Cardiac fibroblast (primary cell): ENCODE measurements around the gene TAS1R2.

Source experiments
- DNase-seq, 2 donors: peaks; one replicate each; pipeline versions ENCODE4 v3.0.0 to v3.0.0-alpha.2; 2010; ENCODE audit warnings: low read depth in 2 of 2
- H3K4me3 ChIP-seq, 2 donors: replicated peaks in 1 of 2; 1 replicate in 1 of 2; 2 replicates in 1 of 2; pipeline ENCODE4 v1.5.1; 2011; ENCODE audit warnings: low read depth in 2 of 2, low read length in 2 of 2, mild to moderate bottlenecking in 2 of 2, moderate library complexity in 1 of 2
- TF ChIP-seq, protein P1 (sequence below): IDR thresholded peaks from one replicate; pipeline ENCODE4 v1.5.1; 2011; ENCODE audit warnings: low read depth, mild to moderate bottlenecking, low read length, inconsistent platforms

Gene TAS1R2

GRCh38 chr1:18799454-18799853 is 60.0 kb downstream of the TAS1R2 start:
- H3K4me3 ChIP-seq: no peak overlapping the region
- DNase-seq: no peak
- TF ChIP-seq, protein P1, sequence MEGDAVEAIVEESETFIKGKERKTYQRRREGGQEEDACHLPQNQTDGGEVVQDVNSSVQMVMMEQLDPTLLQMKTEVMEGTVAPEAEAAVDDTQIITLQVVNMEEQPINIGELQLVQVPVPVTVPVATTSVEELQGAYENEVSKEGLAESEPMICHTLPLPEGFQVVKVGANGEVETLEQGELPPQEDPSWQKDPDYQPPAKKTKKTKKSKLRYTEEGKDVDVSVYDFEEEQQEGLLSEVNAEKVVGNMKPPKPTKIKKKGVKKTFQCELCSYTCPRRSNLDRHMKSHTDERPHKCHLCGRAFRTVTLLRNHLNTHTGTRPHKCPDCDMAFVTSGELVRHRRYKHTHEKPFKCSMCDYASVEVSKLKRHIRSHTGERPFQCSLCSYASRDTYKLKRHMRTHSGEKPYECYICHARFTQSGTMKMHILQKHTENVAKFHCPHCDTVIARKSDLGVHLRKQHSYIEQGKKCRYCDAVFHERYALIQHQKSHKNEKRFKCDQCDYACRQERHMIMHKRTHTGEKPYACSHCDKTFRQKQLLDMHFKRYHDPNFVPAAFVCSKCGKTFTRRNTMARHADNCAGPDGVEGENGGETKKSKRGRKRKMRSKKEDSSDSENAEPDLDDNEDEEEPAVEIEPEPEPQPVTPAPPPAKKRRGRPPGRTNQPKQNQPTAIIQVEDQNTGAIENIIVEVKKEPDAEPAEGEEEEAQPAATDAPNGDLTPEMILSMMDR: no peak

- H3K4me3 ChIP-seq: no peak overlapping the region
- TF ChIP-seq, protein P1: no peak
- DNase-seq: no peak
Measured at GRCh38 chr1:18798946-18799345, 60.5 kb downstream of the TAS1R2 start.

GRCh38 chr1:18798533-18798932 is 60.9 kb downstream of the TAS1R2 start:
- DNase-seq: no peak
- TF ChIP-seq, protein P1: no peak
- H3K4me3 ChIP-seq: no peak overlapping the region

DNA sequence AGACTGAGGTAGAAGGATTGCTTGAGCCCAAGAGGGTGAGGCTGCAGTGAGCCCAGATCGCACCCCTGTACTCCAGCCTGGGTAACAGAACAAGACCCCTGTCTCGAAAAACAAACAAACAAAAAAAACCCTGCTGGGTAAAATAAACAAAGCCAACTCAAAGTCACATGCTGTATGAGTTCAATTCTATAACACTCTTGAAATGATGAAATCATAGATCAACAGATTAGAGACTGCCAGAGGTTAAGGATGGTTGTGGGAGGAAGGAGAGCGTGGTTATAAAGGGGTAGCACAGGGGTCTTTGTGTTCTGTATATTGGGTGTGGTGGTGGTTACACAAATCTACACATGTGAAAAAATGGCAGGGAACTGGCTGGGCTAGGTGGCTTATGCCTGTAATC is 62.5 kb downstream of the TAS1R2 start:
- no peak for DNase-seq
- TF ChIP-seq, protein P1: no peak
- H3K4me3 ChIP-seq: no peak overlapping the region

GRCh38 chr1:18795002-18795689 is 64.3 kb downstream of the TAS1R2 start:
- DNase-seq: no peak
- TF ChIP-seq, protein P1: no peak
- no peak overlapping the region for H3K4me3 ChIP-seq

DNA sequence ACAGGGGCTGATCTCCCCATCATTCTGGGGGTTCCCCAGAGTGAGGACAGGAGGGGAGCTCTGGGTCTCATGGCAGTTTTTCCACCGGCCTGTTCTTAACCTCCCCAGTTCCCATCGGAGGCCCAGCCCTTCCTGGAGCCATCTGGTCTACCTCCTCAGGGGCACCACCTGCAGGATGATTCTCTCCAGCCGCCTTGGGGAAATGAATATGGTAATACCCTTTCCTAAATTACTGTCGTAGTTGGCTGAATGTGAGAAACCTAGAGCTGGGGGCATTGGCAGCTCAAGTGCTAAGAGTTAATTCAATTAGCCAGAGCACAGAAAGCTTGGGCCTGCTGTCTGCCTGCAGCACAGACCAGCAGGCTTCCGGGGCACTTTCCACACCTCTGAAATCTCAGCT is 64.9 kb downstream of the TAS1R2 start:
- H3K4me3 ChIP-seq: no peak overlapping the region
- DNase-seq: no peak
- TF ChIP-seq, protein P1: no peak

DNA sequence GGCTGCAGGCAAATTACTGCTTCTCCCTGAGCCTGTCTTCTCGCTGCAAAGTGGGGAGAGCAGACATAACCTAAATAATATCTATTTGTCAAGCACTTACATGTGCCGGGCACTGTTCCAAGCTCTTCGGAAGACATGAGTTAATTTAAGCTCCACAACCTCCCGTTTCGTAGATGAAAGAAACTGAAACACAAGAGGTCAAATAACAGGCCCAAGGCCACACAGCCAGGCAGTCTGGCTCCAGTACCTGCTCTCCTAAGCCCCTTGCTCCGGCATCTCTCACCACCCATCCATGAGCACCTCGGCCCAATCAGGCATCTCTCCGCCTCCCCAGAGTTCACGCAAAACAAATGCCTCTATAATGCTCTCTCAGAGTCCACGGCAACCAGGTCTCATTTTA is 65.4 kb downstream of the TAS1R2 start:
- DNase-seq: no peak
- TF ChIP-seq, protein P1: no peak
- no peak overlapping the region for H3K4me3 ChIP-seq
